ENCODE measurements around the gene DGKD.

The DGKD gene

GRCh38 chr2:233411162-233411561 lies 56.9 kb downstream of the DGKD start:
- Histone ChIP-seq H3K4me3 (replicated peaks; ENCODE audit: insufficient read depth, low read length) (no peak overlapping the region), H3K27ac (replicated peaks) (no peak overlapping the region), H3K27me3 (ENCODE audit: insufficient read depth, poor library complexity, severe bottlenecking) (no peaks in the 10 kb centered on the region)
- TF ChIP-seq POLR2AphosphoS5 (IDR thresholded peaks at IDR 0.05; ENCODE audit: low read depth) (no peak), SPI1 (IDR thresholded peaks at IDR 0.05; ENCODE audit: borderline replicate concordance, low read depth) (no peak), CTCF (IDR thresholded peaks at IDR 0.05; ENCODE audit: insufficient read depth, low read length) (no peak), REST (IDR thresholded peaks at IDR 0.05; ENCODE audit: insufficient replicate concordance, low read depth) (no peak), GABPA (IDR thresholded peaks at IDR 0.05; ENCODE audit: low read depth) (no peak)
- peak in 1 of 2 experiments; percentile 20 for DNase-seq (ENCODE audit: low read depth in 1 of 2, low spot score in 1 of 2)

DNA sequence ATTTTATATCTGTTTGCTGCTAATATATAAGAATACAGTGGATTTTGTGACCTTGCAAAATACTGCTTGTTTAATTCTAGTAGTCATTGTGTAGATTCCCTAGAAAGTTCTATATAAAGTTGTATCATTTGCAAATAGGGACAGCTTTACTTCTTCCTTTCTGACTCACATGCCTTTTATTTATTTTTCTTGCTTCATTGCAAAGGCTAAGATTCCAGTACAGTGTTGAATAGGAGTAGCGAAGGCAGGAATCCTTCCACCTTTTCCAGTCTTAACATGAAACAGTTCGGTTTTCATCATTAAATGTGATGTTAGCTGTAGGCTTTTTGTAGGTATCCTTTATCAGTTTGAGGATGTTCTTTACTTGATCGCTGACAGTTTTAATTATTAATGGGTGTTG lies 58.1 kb downstream of the DGKD start:
- H3K27me3 ChIP-seq (ENCODE audit: insufficient read depth, poor library complexity, severe bottlenecking), result no peaks in the 10 kb centered on the region
- no peak for DNase-seq (ENCODE audit: low read depth in 1 of 2, low spot score in 1 of 2)
- TF ChIP-seq REST (IDR thresholded peaks at IDR 0.05; ENCODE audit: insufficient replicate concordance, low read depth) (no peak), POLR2AphosphoS5 (IDR thresholded peaks at IDR 0.05; ENCODE audit: low read depth) (no peak), CTCF (IDR thresholded peaks at IDR 0.05; ENCODE audit: insufficient read depth, low read length) (no peak), SPI1 (IDR thresholded peaks at IDR 0.05; ENCODE audit: borderline replicate concordance, low read depth) (no peak), GABPA (IDR thresholded peaks at IDR 0.05; ENCODE audit: low read depth) (no peak)
- H3K27ac ChIP-seq (replicated peaks), result no peak overlapping the region
- no peak overlapping the region for H3K4me3 ChIP-seq (replicated peaks; ENCODE audit: insufficient read depth, low read length)

DNA sequence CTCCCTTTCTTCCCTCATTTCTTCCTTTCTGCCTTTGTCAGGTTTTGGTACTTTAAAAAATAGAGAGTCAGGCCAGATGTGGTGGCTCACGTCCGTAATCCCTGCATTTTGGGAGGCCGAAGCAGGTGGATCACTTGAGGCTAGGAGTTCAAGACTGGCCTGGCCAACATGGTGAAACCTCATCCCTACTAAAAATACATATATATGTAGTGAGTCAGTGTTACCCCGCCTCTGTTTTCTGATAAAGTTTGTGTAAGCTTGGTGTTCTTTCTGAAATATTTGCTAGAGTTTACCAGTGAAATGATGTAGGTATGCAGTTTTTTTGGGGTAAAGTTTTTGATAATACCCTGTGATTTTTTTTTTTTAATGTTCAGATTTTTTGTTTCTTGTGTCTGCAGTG lies 58.8 kb downstream of the DGKD start:
- no peaks in the 10 kb centered on the region for H3K27me3 ChIP-seq (ENCODE audit: insufficient read depth, poor library complexity, severe bottlenecking)
- no peak overlapping the region for H3K27ac ChIP-seq (replicated peaks)
- DNase-seq (ENCODE audit: low read depth in 1 of 2, low spot score in 1 of 2), result no peak
- TF ChIP-seq CTCF (IDR thresholded peaks at IDR 0.05; ENCODE audit: insufficient read depth, low read length), result no peak
- no peak overlapping the region for H3K4me3 ChIP-seq (replicated peaks; ENCODE audit: insufficient read depth, low read length)

DNA sequence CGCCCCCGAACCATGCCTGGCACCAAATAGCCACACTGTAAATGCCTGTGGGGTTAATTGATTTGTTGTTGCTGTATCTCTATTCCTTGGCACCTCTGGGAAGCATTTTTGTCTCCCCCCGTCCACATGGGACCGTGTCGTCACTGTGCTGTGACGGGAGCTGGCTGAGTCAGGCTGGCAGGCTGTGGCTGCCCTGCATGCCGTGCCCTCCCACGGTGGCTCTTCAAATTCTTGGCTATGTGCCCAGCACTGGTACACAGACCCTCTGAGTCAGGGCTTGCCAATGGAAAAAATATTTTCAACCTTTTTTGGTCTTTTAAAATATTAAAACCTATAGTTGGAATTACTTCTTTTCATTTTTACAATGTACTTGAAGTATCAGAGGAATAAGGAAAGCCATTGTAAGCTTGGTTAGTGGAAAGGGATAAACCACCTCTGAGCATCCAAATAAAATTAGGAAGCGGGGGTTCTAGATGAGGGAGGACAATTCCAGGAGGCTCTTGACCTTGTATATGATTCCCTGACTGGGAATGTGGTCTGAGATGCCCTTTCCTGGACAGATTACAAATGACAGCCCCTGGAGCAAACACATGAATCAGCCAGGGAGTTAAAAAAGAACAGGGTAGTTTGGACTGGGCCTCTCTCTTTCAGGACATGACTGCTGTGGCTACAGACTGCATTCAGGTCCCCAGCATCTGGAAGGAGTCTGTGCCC lies 59.4 kb downstream of the DGKD start:
- Histone ChIP-seq H3K27ac (replicated peaks) (no peak overlapping the region), H3K27me3 (ENCODE audit: insufficient read depth, poor library complexity, severe bottlenecking) (no peaks in the 10 kb centered on the region), H3K4me3 (replicated peaks; ENCODE audit: insufficient read depth, low read length) (no peak overlapping the region)
- TF ChIP-seq CTCF (IDR thresholded peaks at IDR 0.05; ENCODE audit: insufficient read depth, low read length) (no peak), SPI1 (IDR thresholded peaks at IDR 0.05; ENCODE audit: borderline replicate concordance, low read depth) (no peak), REST (IDR thresholded peaks at IDR 0.05; ENCODE audit: insufficient replicate concordance, low read depth) (no peak)
- no peak for DNase-seq (ENCODE audit: low read depth in 1 of 2, low spot score in 1 of 2)
